CD4-positive, alpha-beta T cell treated with Interleukin-10 for 1 hour (primary cell): Measurements from ENCODE around the gene PHETA2.
"Not testable (repeated sequence)": the region's sequence is repeated elsewhere in the genome, so short reads cannot be mapped to it uniquely, and the experiment has no call there.

ENCODE experiments used
- DNase-seq: peaks from one replicate; pipeline ENCODE4 v3.0.0-alpha.2; 2020

Gene PHETA2

DNA sequence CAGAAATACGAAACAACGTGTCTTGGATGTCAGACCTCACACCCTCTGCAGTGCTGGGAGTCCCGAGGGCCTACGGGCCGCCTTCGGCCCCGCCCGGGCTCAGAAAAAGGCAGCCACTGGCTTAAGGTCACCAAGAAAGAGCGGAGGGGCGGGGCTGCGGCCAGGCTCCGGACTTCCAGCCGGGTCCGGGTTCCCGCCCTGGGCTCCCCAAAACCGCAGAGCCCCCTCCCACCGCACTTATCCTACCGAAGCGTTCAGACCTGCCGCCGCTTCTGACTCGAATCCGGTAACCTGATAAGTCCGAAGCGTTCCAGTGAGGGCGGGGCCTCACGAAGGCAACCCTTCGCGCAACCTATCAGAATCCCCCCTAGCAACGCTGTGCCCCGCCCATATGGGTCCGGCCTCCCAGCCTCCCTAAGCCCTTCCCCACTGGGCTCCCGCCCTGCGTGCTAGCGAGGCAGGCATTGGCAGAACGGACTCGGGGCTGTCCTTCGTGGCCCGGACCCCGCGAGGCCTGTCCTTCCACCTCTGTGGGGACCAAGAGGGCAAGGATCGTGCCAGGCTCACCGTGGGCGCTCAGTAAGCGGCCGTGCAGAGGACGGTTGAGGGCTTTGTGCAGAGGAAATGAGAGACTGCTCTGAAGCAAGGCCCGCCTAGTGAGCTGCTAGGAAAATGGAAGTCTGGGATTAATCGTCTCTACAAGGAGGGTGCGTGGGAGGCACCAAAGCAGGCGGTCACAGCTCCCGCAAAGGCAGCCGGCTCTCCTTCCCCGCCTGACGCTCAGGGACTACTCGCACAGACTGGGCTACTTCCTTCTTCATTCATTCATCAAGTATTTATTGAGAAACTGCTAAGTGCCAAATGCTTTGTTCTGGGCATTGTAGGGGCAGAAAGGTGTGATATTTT is 3.3 kb upstream of the PHETA2 start, which contains the start of gene NAGA:
Gene NAGA (minus strand): TSS at position 296 of the 906 bp plus-strand sequence. CDS start 515 bp downstream, outside the sequence.
- DNase-seq, result peak; percentile 94

- DNase-seq, result not testable (repeated sequence)
Observed at GRCh38 chr22:42071508-42071907, 2.5 kb upstream of the PHETA2 start.

DNA sequence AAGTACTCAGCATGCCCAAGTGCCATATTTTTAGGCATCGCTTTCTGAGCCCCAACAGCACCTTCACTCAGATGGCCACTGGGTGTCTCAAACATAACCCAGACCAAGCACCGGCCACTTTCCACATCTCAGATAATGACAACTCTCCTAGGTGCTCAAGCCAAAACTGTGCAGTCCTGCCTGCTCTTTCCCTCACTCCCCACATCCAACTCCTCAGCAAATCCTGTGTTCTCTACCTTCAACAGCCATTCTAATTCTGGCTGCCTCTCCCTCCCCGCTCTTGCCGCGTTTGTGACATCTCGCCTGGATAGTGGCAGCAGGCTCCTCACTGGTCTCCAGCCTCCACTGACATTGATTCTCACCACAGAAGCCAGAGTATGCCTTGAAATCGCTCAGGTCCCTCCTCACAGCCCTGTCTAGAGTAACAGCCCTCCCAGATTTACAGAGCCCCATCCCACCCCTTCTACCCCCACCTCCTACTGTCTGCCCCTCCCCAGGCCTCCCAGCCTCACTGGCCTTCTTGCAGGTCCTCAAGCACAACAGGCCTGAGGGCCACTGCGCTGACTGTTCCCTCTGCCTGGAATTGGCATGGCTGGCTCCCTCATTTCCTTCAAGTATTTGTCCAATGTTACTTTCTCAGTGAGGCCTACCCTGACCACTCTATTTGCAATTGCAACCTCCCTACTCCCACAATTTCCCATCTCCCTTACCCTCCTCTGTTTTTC is 1.3 kb upstream of the PHETA2 start:
- DNase-seq, result no peak

- no peak for DNase-seq
Observed at GRCh38 chr22:42073621-42074041, 417 bp upstream of the PHETA2 start.

GRCh38 chr22:42074846-42075676 is 1.0 kb downstream of the PHETA2 start:
- DNase-seq, result no peak

DNA sequence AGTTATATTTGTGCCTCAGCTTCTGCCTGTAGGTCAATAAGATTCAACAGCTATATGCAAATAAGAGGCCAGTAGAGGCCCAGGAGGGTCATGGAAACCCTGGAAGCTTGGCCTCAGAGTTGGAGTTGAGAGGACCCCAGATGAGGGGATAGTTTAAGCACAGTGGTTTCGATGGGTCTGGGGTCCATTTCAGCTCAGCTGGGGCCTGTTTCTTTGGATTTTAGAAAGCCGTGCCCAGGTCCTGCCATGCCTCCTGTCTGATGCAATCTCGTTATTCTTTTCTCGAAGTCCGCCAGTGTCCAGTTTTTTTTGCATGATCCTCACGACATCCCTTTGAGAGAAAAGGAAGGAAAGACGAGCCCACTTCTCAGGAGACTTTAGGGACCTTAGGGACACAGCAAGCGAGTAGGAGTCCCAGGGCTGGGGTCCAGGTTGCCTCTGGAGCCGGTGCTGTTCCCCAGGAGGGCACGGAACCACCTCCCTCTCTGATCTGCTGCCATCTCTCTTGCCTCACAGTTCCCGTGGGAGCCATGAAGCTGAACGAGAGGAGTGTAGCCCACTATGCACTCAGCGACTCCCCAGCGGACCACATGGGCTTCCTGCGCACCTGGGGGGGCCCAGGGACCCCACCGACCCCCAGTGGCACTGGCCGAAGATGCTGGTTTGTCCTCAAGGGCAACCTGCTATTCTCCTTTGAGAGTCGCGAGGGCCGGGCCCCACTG is 2.9 kb downstream of the PHETA2 start:
- no peak for DNase-seq

- no peak for DNase-seq
Observed at GRCh38 chr22:42077486-42078125, 3.6 kb downstream of the PHETA2 start.

DNA sequence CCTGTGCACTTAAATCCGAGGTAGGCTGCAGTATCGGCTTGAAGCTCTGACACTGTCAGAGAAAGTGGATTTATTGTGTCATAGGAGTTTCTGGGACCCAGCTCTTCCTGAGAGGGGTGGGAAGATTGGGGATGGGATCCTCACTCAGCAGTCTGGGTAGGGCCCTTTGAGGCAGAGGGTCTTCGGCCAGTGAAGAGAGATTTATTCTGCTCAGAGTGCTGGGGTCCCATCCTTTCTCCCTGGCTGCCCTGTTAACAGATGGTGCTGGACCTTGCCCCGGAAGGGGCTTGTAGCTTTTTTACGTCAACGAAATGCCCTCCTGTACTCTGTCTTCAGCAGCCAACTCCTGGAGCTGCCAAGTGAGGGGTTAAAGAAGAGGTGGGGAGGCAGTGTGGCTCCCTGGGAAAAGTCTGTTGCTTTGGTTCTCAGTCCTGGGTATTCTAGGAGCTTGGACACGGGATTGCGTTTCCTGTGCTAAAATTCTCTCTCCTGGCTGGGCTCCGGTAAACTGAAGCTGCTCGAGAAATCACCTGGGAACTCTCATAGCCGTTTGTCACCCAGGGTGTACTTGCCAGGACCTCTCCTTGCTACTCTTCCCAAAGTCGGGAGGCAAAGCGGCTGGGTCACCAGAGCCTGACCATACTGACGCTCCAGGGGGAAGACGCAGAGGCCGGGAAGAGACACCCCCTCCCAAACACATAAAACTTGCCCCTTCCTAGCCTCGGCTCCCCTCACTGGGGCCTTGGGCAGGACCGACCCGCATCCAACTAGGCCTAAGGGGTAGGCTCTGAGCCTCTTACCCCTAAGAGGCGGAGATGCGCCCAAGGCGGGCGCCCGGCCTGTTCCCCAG is 4.6 kb downstream of the PHETA2 start:
- no peak for DNase-seq

DNA sequence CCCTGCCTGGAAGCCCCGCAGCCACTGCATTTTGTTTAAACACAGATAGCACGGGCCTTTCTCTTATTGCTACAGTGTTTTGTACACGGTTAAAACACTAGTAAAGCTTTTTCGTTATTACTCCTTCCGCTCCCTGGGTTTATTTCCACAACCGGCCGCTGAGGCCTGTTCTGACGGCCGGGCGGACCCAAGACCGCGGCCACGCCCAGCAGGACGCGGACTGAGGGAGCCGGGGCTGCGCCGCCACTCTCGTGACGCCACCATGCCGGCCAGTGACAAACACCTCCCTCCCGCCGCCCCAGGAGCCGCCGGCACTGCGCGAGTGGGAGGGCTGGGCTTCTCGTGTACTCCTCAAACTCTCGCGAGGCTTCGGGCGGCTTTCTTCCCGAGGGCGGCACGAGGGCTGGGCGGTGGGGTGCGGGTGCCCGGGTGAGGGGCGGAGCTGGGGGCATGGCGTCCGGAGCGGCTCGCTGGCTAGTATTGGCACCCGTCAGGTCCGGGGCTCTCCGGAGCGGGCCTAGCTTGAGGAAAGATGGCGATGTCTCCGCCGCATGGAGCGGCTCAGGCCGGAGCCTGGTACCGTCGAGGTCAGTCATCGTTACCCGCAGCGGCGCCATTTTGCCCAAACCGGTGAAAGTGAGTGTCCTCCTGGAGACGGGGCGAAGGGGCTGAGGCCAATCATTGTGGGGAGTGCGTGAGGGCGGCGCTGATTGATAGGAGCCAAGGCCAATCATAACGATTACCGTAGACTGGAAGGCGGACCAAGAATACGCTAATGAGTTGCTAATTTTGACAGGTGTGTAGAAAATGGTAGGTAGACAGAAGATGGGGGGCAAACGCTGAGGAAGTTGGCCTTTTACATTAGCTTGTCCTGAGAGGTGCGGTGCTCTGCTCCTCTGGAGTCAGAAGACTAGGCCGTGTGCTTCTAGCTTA is 5.5 kb downstream of the PHETA2 start, which contains the start of gene SMDT1:
Gene SMDT1 (plus strand): TSS at position 382 of the 933 bp plus-strand sequence. CDS start 69 bp downstream, at position 451.
- peak; percentile 98 for DNase-seq

DNA sequence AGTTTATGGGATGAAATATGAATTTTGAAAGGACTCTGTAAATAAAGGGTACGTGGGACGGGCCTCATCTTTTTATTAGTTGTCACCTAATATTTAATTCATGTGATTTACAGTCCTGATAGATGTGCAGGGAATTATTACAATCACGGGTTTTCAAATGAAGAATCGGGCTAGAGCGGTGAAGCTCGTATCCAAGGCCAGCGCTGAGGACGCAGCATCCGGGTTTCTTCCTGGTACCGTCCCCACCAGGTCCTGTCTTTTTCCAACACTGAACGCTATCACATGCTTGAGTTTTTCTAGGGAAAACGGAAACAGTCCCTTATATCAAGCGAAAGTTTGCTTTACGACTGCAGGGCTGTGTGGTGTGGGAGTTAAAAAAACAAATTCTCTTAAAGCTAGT is 6.2 kb downstream of the PHETA2 start:
- DNase-seq, result peak; percentile 40

GRCh38 chr22:42083119-42083518 is 9.1 kb downstream of the PHETA2 start:
- DNase-seq, result no peak

DNA sequence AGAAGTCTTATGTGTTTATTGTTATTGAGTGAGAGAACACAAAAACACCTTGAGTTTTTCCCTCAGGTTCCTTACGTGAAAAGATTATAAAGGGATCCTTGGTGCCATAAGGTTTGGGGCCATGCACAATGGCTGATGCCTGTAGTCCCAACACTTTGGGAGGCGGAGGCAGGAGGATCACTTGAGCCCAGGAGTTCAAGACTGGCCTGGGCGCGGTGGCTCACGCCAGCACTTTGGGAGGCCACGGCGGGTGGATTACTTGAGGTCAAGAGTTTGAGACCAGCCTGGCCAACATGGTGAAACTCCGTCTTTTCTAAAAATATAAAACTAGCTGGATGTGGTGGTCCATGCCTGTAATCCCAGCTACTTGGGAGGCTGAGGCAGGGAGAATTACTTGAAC is 10.8 kb downstream of the PHETA2 start:
- DNase-seq, result no peak

DNA sequence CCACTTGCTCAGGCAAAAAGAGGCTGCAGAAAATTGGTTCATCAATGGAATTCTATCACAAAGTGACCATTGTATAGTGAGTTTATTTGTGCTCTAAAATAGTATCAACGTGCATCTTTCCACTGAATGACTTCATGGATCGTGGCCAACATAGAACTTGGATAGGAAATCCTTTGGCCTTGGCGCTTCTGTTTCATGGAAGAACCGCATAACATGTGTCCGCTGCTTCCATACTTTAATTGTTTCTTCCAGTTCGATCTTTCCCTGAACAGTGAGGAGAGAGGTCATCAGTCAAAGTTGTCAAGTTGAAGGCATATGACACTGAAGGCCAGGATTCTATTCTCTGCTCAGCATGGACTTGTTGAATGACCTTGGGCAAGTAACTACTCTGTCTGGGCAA is 12.0 kb downstream of the PHETA2 start:
- no peak for DNase-seq

GRCh38 chr22:42090596-42091454 is 16.8 kb downstream of the PHETA2 start, which contains the start of gene NDUFA6:
Gene NDUFA6, minus strand, starts transcription at chr22:42090772. Its CDS starts 28 bp downstream, at chr22:42090744.
- DNase-seq, result peak; percentile 99

GRCh38 chr22:42091455-42091782 is 17.4 kb downstream of the PHETA2 start:
- no peak for DNase-seq

DNA sequence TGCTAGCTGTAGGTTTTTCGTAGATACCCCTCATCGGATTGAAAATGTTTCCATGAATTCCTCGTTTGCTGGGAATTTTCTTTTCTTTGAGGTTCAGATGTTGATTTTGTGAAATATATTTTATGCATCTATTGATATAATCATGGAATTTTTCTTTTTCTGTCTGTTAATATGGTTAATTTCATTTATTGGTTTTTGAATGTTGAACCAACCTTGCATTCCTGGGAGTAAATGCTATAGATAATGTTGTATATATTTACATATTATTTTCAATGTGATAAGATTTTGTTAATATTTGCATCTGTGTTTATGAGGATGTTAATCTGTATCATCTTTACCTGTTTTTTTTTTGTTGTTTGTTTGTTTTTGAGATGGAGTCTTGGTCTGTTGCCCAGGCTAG is 27.2 kb downstream of the PHETA2 start:
- DNase-seq, result no peak

DNA sequence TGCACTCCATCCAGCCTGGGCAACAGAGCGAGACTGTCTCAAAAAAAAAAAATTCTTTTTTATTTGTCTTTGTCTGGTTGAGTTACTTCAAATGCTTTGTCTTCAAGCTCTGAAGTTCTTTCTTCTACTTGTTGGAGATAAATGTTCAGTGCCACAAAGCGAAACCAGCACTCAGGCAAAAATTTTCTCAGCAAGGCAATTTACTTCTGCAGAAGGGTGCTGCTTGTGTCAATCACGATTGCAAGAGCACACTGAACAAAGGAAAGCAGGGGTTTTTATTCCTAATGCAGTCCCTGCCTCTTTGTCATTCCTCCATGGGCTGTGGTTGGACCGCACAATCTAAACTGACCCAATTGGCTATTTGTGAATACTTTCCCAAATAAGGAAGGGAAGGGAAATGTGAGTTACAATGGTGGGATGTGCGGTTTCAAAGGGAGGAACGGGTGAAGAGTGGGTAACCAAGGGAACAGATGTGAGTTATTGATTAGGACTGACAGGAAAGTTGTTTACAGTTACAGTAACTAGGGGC is 30.3 kb downstream of the PHETA2 start:
- not testable (repeated sequence) for DNase-seq

GRCh38 chr22:42108848-42109247 is 34.8 kb downstream of the PHETA2 start:
- DNase-seq, result no peak
